Skeletal muscle satellite cell (primary cell): ENCODE data around the gene MYO3A.

ENCODE experiments used
- H3K27me3 ChIP-seq: 2 replicates; pipeline ENCODE4 v1.7.0; 2013; ENCODE audit warnings: low read length; ENCODE audit not compliant: control insufficient read depth, insufficient read depth
- H3K36me3 ChIP-seq: 2 replicates; pipeline ENCODE4 v1.7.0; 2013; ENCODE audit warnings: mild to moderate bottlenecking, control low read depth, low read length; ENCODE audit not compliant: insufficient read depth
- H3K4me1 ChIP-seq: 2 replicates; pipeline ENCODE4 v1.7.0; 2013; ENCODE audit warnings: low read length; ENCODE audit not compliant: control insufficient read depth, insufficient read depth
- H3K4me2 ChIP-seq: 2 replicates; pipeline ENCODE4 v1.7.0; 2013; ENCODE audit warnings: mild to moderate bottlenecking, low read length
- H3K4me3 ChIP-seq: 2 replicates; pipeline ENCODE4 v1.7.0; 2013; ENCODE audit warnings: low read length
- H3K9ac ChIP-seq: 2 replicates; pipeline ENCODE4 v1.7.0; 2013; ENCODE audit warnings: mild to moderate bottlenecking, low read depth, low read length, moderate library complexity
- H3K9me3 ChIP-seq: replicated peaks from 2 replicates; pipeline ENCODE4 v1.7.0; 2013; ENCODE audit warnings: mild to moderate bottlenecking, control low read depth, low read length

MYO3A gene

DNA sequence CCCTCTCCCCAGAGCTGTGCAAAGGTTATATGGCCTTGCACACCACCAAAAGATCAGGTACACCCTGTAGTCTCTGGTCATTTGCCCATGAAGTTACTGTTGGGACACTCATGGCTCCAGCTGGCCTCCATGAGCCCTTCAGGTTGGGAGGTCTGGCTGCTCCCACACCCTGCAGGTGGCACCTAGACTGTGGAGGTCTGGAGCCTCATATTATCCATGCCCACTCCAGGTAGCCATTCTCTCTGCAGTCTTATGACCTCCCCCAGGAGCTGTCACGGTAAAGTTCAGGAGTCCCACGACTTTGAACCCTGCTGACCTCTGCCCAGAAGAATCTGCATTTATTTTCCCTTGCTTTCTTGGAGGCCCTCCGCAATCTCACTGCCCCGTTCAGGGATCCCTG lies 243.3 kb downstream of the MYO3A start:
- H3K4me1 ChIP-seq = no peaks in the 10 kb centered on the region
- H3K9ac ChIP-seq = no peak overlapping the region
- H3K36me3 ChIP-seq = no peaks in the 10 kb centered on the region
- H3K4me3 ChIP-seq = no peak overlapping the region
- no peak overlapping the region for H3K4me2 ChIP-seq
- no peaks in the 10 kb centered on the region for H3K27me3 ChIP-seq
- no peaks in the 10 kb centered on the region for H3K9me3 ChIP-seq

DNA sequence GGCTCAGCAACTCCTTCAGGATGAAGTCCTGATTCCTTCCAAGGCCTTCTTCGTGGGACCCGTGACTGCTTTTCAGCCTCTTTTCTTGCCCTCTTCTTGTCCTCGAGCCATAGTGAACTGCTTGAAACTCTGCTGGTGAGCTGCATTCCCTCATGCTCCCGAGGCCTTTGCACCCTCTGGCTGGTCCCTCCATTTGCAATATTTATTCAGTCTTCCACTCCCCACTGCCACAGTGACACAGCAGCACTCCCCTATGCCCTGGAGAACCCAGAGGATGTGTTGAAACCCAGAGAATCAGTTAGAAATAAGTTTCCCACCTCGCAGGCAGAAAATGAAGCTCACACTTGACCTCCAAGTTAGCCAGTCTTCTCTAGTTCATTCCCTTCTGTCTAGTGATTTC lies 260.2 kb downstream of the MYO3A start:
- H3K4me1 ChIP-seq = no peaks in the 10 kb centered on the region
- no peaks in the 10 kb centered on the region for H3K36me3 ChIP-seq
- no peak overlapping the region for H3K4me3 ChIP-seq
- no peaks in the 10 kb centered on the region for H3K27me3 ChIP-seq
- H3K9me3 ChIP-seq = peaks cover 13% of the 10 kb centered on the region
- no peak overlapping the region for H3K9ac ChIP-seq
- H3K4me2 ChIP-seq = no peak overlapping the region

DNA sequence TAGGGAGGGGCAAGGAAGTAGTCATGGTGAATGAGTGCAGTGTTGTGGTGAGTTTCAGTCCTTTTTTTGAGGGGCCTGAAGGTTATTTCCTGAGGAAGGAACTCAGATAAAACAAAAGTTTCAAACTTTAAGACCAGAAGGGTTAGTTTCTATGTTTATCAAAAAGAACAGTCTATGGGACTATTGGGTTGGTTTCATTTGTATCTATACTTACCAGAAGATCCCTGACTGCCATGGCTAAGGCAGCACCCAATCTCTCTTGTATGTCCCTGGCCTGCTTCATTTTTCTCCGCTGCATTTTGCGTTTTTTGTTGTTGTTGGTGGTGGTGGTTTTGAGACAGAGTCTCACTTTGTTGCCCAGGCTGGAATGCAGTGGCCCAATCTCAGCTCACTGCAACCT lies 263.2 kb downstream of the MYO3A start:
- Histone ChIP-seq H3K9me3 (peaks cover 16% of the 10 kb centered on the region), H3K4me1 (no peaks in the 10 kb centered on the region), H3K27me3 (no peaks in the 10 kb centered on the region), H3K4me3 (no peak overlapping the region), H3K36me3 (no peaks in the 10 kb centered on the region), H3K4me2 (no peak overlapping the region), H3K9ac (no peak overlapping the region)

DNA sequence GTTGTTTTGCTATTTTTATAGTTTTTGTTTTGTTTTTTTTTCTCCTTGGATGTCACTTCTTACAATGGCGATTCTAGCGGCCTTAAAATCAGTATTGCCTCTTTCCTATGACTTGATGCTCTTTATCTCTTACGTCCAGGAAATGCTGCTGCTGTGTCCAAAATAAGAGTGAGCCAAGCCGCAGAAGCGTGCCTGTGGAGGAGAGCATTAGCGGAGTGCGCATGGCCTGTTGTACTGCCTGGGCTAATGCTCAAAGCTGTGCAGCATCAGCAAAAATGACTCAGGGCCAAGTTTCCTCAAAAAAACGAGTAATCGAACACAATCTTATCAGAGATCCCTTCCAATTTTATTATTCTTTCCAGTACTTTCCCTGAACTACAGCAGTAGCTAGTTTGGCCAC lies 264.1 kb downstream of the MYO3A start:
- H3K36me3 ChIP-seq = no peaks in the 10 kb centered on the region
- H3K9me3 ChIP-seq = peaks cover 16% of the 10 kb centered on the region
- no peaks in the 10 kb centered on the region for H3K27me3 ChIP-seq
- no peak overlapping the region for H3K4me2 ChIP-seq
- no peak overlapping the region for H3K9ac ChIP-seq
- no peak overlapping the region for H3K4me3 ChIP-seq
- no peaks in the 10 kb centered on the region for H3K4me1 ChIP-seq

DNA sequence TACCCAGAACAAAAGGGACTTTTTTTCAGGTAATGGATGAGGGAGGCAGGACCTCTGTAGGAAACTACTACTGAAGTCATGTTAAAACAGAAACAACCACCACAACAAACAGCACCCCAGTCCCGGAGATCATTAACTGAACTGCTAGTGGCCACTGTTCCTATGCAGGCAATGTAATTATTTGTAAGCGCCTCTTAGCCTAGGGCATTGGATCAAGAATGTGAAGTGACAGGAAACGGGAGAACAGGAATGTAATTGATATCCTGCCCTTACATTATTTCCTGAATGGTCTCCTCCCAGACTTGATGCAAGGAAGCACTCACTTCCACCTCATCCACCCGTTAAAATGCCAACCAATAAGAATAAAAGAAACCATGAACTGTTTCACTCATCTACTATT lies 265.8 kb downstream of the MYO3A start:
- peaks cover 7% of the 10 kb centered on the region for H3K9me3 ChIP-seq
- no peaks in the 10 kb centered on the region for H3K4me1 ChIP-seq
- no peaks in the 10 kb centered on the region for H3K36me3 ChIP-seq
- no peak overlapping the region for H3K4me2 ChIP-seq
- no peaks in the 10 kb centered on the region for H3K27me3 ChIP-seq
- no peak overlapping the region for H3K9ac ChIP-seq
- no peak overlapping the region for H3K4me3 ChIP-seq

DNA sequence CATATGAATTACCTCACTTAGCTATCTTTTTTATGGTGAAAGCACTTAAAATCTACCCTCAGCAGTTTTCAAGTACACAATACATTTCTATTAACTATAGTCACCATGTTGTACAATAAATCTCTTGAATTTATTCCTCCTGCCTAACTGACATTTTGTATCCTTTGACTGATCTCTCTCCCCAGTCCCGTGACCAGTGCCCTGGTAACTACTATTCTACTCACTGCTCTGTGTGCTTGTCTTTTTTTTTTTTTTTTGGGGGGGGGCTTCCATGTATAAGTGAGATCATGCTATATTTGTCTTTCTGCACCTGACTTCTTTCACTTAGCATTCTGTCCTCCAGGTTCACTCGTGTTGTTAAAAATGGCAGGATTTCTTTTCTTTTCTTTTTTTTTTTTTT lies 271.2 kb downstream of the MYO3A start:
- H3K4me3 ChIP-seq = no peak overlapping the region
- no peaks in the 10 kb centered on the region for H3K27me3 ChIP-seq
- H3K9me3 ChIP-seq = peaks cover 5% of the 10 kb centered on the region
- H3K36me3 ChIP-seq = no peaks in the 10 kb centered on the region
- H3K4me2 ChIP-seq = no peak overlapping the region
- no peaks in the 10 kb centered on the region for H3K4me1 ChIP-seq
- no peak overlapping the region for H3K9ac ChIP-seq

DNA sequence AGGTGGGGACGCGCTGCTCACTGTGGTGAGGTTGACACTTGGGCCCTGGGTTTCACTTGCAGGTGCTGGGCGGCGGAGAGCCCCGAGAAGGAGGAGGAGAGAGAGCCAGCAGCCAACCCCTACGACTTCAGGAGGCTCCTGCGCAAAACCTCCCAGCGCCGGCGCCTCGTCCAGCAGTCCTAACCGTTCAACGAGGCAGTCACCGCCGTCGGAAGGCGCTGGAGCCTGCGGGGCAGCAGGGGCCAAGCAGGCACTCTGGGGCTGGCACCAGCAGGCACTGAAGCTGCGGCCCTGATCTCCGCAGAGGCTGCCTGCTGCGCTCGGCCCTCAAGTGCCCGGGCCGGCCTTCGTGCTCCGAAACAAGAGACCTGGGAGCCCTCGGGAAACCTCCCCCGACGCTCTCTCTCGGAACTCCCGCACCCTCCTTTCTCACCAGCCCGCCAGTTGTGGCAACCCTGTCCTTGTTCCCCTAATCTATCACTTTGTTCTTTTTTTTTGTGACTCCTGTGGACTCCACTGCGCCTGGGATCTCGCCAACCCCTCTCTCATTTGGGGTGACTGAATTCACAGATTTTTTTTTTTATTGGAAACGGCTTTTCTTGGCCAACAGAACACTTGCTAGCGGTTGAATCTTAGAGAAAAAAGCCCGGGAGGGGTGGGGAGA lies 277.9 kb downstream of the MYO3A start:
- H3K4me1 ChIP-seq = no peaks in the 10 kb centered on the region
- no peaks in the 10 kb centered on the region for H3K36me3 ChIP-seq
- no peak overlapping the region for H3K4me3 ChIP-seq
- H3K9ac ChIP-seq = no peak overlapping the region
- H3K27me3 ChIP-seq = peaks cover 22% of the 10 kb centered on the region
- peaks cover 3% of the 10 kb centered on the region for H3K9me3 ChIP-seq
- H3K4me2 ChIP-seq = no peak overlapping the region

DNA sequence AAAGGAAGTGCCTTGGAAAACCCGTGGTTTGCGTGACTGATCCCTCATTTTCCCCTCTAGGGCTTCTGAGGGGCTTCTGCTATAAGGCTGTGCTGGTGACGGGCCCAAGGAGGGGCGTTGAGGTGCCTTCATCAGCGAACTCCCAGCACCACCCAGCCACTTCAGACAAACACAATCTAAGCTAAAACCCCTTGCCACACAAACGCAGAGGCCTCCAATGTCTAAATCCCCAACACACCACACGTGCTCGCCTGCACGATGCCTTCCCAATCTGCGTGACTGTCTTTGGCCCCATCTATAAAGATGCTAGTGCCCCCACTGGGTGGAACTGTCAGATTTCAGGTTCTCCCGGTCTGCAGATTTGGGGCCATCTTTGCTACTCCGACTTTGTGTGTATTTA lies 278.5 kb downstream of the MYO3A start:
- Histone ChIP-seq H3K36me3 (no peaks in the 10 kb centered on the region), H3K9ac (no peak overlapping the region), H3K9me3 (peaks cover 3% of the 10 kb centered on the region), H3K4me3 (no peak overlapping the region), H3K27me3 (peaks cover 28% of the 10 kb centered on the region), H3K4me1 (no peaks in the 10 kb centered on the region), H3K4me2 (no peak overlapping the region)

DNA sequence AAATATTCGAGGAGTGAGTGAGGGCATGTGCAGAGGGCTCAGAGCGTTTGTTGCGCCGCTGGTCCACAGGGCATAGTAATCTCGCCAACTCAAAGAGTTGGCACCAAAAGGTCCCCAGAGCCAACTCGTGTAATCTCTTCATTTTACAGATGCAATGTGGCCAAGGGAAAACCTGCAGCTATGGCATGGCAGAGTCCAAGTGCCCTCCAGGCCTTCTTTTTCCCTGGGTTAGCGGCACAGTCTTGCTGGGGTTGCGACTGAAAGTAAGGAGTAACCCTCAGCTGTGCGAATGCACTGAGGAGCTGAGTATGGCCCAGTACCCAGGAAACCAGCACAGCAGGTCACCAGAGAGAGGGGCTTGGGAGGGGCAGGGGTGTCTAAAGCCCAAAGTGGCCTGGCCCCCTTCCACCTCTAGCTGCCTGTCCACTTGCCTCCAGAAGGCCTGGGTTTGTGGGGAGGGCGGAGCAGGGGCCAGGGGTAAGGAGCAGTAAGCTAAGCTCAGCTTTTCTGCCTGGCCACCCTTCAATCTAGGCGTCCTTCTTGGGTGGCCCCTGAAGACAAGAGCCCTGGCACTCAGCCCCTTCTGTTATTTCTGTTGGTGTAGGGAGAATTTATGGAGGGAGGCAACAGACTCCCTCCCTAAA lies 279.2 kb downstream of the MYO3A start:
- Histone ChIP-seq H3K27me3 (peaks cover 29% of the 10 kb centered on the region), H3K4me1 (no peaks in the 10 kb centered on the region), H3K36me3 (no peaks in the 10 kb centered on the region), H3K4me2 (no peak overlapping the region), H3K9ac (no peak overlapping the region), H3K9me3 (peaks cover 3% of the 10 kb centered on the region), H3K4me3 (no peak overlapping the region)

DNA sequence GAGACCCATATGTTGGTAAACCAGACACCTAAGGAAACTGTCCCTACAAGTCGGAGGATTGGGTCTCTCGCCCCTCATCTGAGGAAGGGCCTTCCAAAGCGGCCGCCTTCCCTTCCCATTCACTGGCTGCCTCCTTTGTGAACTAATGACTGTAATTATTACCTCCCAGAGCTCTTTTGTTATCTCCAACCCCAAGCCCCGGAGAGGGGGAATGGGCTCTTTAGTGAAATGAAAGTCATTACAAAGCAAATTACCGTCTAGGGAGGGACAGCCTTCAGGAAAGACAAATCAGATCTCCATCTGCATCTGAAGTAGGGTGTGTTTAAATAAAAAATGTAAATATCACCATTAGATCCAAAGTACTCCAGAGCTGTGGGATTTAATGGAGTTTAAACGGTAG lies 280.0 kb downstream of the MYO3A start:
- H3K27me3 ChIP-seq = peaks cover 29% of the 10 kb centered on the region
- H3K9ac ChIP-seq = no peak overlapping the region
- H3K4me1 ChIP-seq = no peaks in the 10 kb centered on the region
- H3K4me3 ChIP-seq = no peak overlapping the region
- H3K9me3 ChIP-seq = peaks cover 6% of the 10 kb centered on the region
- H3K4me2 ChIP-seq = no peak overlapping the region
- H3K36me3 ChIP-seq = no peaks in the 10 kb centered on the region

DNA sequence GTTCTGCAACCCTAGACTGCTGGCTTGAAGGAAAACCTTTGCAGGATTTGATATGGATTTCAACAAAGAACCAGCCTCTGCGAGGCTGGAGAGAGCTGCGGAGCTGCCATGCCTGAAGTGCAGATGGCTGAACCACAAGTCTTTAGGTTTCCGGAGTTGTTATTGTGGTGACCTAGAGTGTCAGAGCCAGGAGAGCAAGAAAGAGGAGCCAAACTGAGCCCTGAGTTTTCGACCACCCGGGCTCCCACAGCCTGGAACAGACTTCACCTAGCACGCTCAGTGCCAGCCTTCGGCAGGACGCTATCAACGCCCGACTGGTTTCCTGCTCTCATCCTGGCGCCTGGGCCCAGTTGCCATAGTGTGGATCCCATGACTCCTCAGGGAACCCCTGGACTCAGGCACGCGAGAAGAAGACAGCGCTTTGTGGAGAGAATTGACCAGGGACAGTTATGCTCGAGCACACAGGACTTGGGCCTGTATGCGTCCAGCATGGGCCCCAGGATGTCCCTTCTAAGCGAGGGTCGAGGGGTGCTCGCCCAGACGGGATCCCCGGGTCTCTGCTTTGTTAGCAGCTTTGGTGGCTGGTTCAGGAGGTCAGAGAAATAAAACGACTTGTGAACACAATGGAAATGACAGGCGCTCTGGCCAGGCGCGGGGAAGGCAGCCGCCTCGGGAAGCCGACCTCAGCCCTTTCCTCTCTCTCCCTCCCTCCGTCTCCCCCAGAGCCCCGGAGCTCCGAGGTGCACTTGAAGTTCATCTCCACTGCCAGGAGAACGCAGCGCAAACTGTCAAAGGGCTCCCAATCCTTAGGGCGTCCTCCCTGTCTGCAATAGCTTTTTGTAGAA lies 280.7 kb downstream of the MYO3A start:
- Histone ChIP-seq H3K4me2 (no peak overlapping the region), H3K36me3 (no peaks in the 10 kb centered on the region), H3K4me3 (no peak overlapping the region), H3K9me3 (peaks cover 3% of the 10 kb centered on the region), H3K9ac (no peak overlapping the region), H3K4me1 (no peaks in the 10 kb centered on the region), H3K27me3 (peaks cover 29% of the 10 kb centered on the region)
